ENCODE data around the gene P4HTM.

P4HTM gene

GRCh38 chr3:48989796-48990635 is at the start of gene P4HTM:
P4HTM (plus strand) TSS chr3:48990241; CDS start chr3:48990257, 16 bp downstream.
- peak; percentile 77 to 80 for DNase-seq (ENCODE audit: low read depth in 2 of 2)

- DNase-seq (ENCODE audit: low read depth in 2 of 2): no peak
Observed at GRCh38 chr3:48945432-48945831, 44.6 kb upstream of the P4HTM start.

- no peak for DNase-seq (ENCODE audit: low read depth in 2 of 2)
Observed at GRCh38 chr3:48945891-48946549, 44.0 kb upstream of the P4HTM start.

- no peak for DNase-seq (ENCODE audit: low read depth in 2 of 2)
Observed at GRCh38 chr3:48949376-48949717, 40.7 kb upstream of the P4HTM start.

GRCh38 chr3:48950051-48950450 is 40.0 kb upstream of the P4HTM start:
- DNase-seq (ENCODE audit: low read depth in 2 of 2): no peak

GRCh38 chr3:48951764-48952163 is 38.3 kb upstream of the P4HTM start:
- DNase-seq (ENCODE audit: low read depth in 2 of 2): no peak

GRCh38 chr3:48952510-48953118 is 37.4 kb upstream of the P4HTM start:
- DNase-seq (ENCODE audit: low read depth in 2 of 2): peak; percentile 19 to 25

GRCh38 chr3:48957006-48957705 is 32.9 kb upstream of the P4HTM start:
- DNase-seq (ENCODE audit: low read depth in 2 of 2): no peak

GRCh38 chr3:48960841-48961413 is 29.1 kb upstream of the P4HTM start:
- no peak for DNase-seq (ENCODE audit: low read depth in 2 of 2)

- no peak for DNase-seq (ENCODE audit: low read depth in 2 of 2)
Observed at GRCh38 chr3:48962340-48962739, 27.7 kb upstream of the P4HTM start.

GRCh38 chr3:48962939-48963338 is 27.1 kb upstream of the P4HTM start:
- DNase-seq (ENCODE audit: low read depth in 2 of 2): no peak

GRCh38 chr3:48963591-48963990 is 26.4 kb upstream of the P4HTM start:
- DNase-seq (ENCODE audit: low read depth in 2 of 2): no peak

- no peak for DNase-seq (ENCODE audit: low read depth in 2 of 2)
Observed at GRCh38 chr3:48966367-48966766, 23.7 kb upstream of the P4HTM start.

GRCh38 chr3:48966876-48967361 is 23.1 kb upstream of the P4HTM start:
- DNase-seq (ENCODE audit: low read depth in 2 of 2): peak; percentile 10 to 34

GRCh38 chr3:48970586-48970985 is 19.5 kb upstream of the P4HTM start:
- no peak for DNase-seq (ENCODE audit: low read depth in 2 of 2)

GRCh38 chr3:48974076-48974864 is 15.8 kb upstream of the P4HTM start:
- no peak for DNase-seq (ENCODE audit: low read depth in 2 of 2)

- DNase-seq (ENCODE audit: low read depth in 2 of 2): no peak
Observed at GRCh38 chr3:48979451-48979850, 10.6 kb upstream of the P4HTM start.

- no peak for DNase-seq (ENCODE audit: low read depth in 2 of 2)
Observed at GRCh38 chr3:48980295-48980694, 9.7 kb upstream of the P4HTM start.

- DNase-seq (ENCODE audit: low read depth in 2 of 2): no peak
Observed at GRCh38 chr3:48982016-48982415, 8.0 kb upstream of the P4HTM start.

GRCh38 chr3:48982686-48983085 is 7.4 kb upstream of the P4HTM start:
- DNase-seq (ENCODE audit: low read depth in 2 of 2): no peak

GRCh38 chr3:48983096-48983495 is 6.9 kb upstream of the P4HTM start:
- DNase-seq (ENCODE audit: low read depth in 2 of 2): no peak

Measured in stimulated activated CD4-positive, alpha-beta T cell treated with anti-CD3 and anti-CD28 coated beads, Interleukin-1b, Interleukin-23, amount 100 ng/mL, for 4 hours (primary cell).